HepG2 (cell line): ENCODE measurements around the gene RAB39B. TPM values are rescaled to one million over a fixed set of nuclear protein-coding genes. Genes with fewer than 3 reads are reported as not detected.

Experiments
- ERF ChIP-seq: IDR thresholded peaks from 2 replicates; pipeline ENCODE4 v1.6.1; 2018; ENCODE audit warnings: missing biosample characterization, missing genetic modification reagents
- MTA3 ChIP-seq: sonication (generic); formaldehyde crosslinking; IDR thresholded peaks from 2 replicates; pipeline ENCODE4 v1.4.0; 2020; ENCODE audit warnings: missing genetic modification reagents
- SP5 ChIP-seq: IDR thresholded peaks from 2 replicates; pipeline ENCODE4 v1.6.1; 2016; ENCODE audit warnings: low read depth, borderline replicate concordance
- ZKSCAN8 ChIP-seq: IDR thresholded peaks from 2 replicates; pipeline ENCODE4 v1.6.1; 2016; ENCODE audit warnings: borderline replicate concordance, missing genetic modification reagents, missing compliant biosample characterization
- ZNF20 ChIP-seq: sonication (generic); formaldehyde crosslinking; IDR thresholded peaks from 2 replicates; pipeline ENCODE4 v1.4.0; 2020; ENCODE audit warnings: mild to moderate bottlenecking, moderate library complexity, missing genetic modification reagents
- ZNF230 ChIP-seq: sonication (generic); formaldehyde crosslinking; IDR thresholded peaks from 2 replicates; pipeline ENCODE4 v1.4.0; 2020; ENCODE audit warnings: mild to moderate bottlenecking, missing genetic modification reagents
- ZNF678 ChIP-seq: sonication (generic); formaldehyde crosslinking; IDR thresholded peaks from 2 replicates; pipeline ENCODE4 v1.4.0; 2020; ENCODE audit warnings: mild to moderate bottlenecking, missing genetic modification reagents
- ZSCAN25 ChIP-seq: sonication (generic); formaldehyde crosslinking; IDR thresholded peaks from 2 replicates; pipeline ENCODE4 v1.8.0; 2022; ENCODE audit warnings: mild to moderate bottlenecking, missing genetic modification reagents
- polyA plus RNA-seq, 8 experiments: library from polyadenylated mRNA; depleted of rRNA in 3 of 8; stranded (reverse) in 7 of 8; unstranded in 1 of 8; fragments of >200 nt; fragmentation: Illumina TruSeq in 4 of 8; extraction: Trizol in 4 of 8; gene quantifications; 2 replicates each; pipeline versions ENCODE4 v1.2.1 to v1.2.3, GENCODE V29; 2011 to 2016; ENCODE audit warnings: low read depth in 4 of 8, missing spikeins in 1 of 8, mixed read lengths in 1 of 8; ENCODE audit not compliant: insufficient read depth in 1 of 8
- total RNA-seq, 5 experiments: library from RNA; depleted of rRNA; stranded (reverse); fragments of >200 nt; fragmentation: Illumina TruSeq; extraction: Trizol; gene quantifications; 2 replicates each; pipeline ENCODE4 v1.2.3, GENCODE V29; 2016; ENCODE audit warnings: low read depth in 1 of 5
- TF ChIP-seq, protein P1 (sequence below), 2 experiments: fragments of 450-650 bp in 1 of 2; sonication (generic) in 1 of 2; formaldehyde crosslinking in 1 of 2; IDR thresholded peaks; 2 replicates each; pipeline versions ENCODE4 v1.6.1 to v1.8.0; 2016 to 2022; ENCODE audit warnings: antibody characterized with exemption in 1 of 2, mild to moderate bottlenecking in 1 of 2, missing genetic modification reagents in 1 of 2
- TF ChIP-seq, protein P2 (sequence below): IDR thresholded peaks from 2 replicates; pipeline ENCODE4 v1.6.1; 2016; ENCODE audit warnings: missing genetic modification reagents, missing compliant biosample characterization
- TF ChIP-seq, protein P3 (sequence below): sonication (generic); formaldehyde crosslinking; IDR thresholded peaks from 2 replicates; pipeline ENCODE4 v1.8.0; 2022; ENCODE audit warnings: missing genetic modification reagents, mild to moderate bottlenecking, inconsistent platforms, borderline replicate concordance
- TF ChIP-seq, protein P4 (sequence below): IDR thresholded peaks from 2 replicates; pipeline ENCODE4 v1.6.1; 2012; ENCODE audit warnings: low read depth, low read length, improper control_type of control experiment

RAB39B gene
- total and polyA plus RNA-seq, 2 of the 13 experiments (the other 11 are each of a cell fraction or from before 2014, with no cell fraction given), result 0.05 to 0.07 TPM

DNA sequence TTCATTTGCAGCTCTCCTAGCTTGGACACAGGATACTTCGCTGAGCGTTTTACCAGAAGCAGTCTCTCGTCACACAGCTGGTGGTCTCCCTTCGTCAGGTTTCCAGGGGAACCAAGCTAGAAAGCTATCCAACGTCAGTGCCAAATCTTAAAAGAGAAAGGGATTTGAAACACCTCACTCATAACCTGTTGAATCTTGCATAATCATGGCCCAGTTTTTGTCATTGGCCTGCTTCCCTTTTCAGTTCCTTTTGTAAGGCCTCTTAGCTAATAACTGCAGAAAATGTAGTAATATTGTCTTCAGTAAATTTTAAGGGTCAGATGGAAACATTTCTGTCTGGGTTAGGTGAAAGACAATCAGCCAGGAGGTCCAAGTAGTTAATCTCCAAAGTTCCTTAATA, 22.0 kb downstream of the RAB39B start (continued):
- TF ChIP-seq, protein P1, sequence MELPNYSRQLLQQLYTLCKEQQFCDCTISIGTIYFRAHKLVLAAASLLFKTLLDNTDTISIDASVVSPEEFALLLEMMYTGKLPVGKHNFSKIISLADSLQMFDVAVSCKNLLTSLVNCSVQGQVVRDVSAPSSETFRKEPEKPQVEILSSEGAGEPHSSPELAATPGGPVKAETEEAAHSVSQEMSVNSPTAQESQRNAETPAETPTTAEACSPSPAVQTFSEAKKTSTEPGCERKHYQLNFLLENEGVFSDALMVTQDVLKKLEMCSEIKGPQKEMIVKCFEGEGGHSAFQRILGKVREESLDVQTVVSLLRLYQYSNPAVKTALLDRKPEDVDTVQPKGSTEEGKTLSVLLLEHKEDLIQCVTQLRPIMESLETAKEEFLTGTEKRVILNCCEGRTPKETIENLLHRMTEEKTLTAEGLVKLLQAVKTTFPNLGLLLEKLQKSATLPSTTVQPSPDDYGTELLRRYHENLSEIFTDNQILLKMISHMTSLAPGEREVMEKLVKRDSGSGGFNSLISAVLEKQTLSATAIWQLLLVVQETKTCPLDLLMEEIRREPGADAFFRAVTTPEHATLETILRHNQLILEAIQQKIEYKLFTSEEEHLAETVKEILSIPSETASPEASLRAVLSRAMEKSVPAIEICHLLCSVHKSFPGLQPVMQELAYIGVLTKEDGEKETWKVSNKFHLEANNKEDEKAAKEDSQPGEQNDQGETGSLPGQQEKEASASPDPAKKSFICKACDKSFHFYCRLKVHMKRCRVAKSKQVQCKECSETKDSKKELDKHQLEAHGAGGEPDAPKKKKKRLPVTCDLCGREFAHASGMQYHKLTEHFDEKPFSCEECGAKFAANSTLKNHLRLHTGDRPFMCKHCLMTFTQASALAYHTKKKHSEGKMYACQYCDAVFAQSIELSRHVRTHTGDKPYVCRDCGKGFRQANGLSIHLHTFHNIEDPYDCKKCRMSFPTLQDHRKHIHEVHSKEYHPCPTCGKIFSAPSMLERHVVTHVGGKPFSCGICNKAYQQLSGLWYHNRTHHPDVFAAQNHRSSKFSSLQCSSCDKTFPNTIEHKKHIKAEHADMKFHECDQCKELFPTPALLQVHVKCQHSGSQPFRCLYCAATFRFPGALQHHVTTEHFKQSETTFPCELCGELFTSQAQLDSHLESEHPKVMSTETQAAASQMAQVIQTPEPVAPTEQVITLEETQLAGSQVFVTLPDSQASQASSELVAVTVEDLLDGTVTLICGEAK (IDR thresholded peaks at IDR 0.05), result no peak
- TF ChIP-seq, protein P1 (CRISPR knock-in tag; IDR thresholded peaks at IDR 0.05), result no peak
- TF ChIP-seq, protein P2, sequence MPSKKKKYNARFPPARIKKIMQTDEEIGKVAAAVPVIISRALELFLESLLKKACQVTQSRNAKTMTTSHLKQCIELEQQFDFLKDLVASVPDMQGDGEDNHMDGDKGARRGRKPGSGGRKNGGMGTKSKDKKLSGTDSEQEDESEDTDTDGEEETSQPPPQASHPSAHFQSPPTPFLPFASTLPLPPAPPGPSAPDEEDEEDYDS (CRISPR knock-in tag), result no peak
- TF ChIP-seq SP5 (CRISPR knock-in tag), result no peak
- TF ChIP-seq ZNF20 (CRISPR knock-in tag), result no peak
- no peak for TF ChIP-seq ZNF678 (CRISPR knock-in tag)
- TF ChIP-seq ZNF230 (CRISPR knock-in tag), result no peak
- no peak for TF ChIP-seq ZKSCAN8 (CRISPR knock-in tag)
- TF ChIP-seq ZSCAN25, result no peak
- no peak for TF ChIP-seq MTA3 (CRISPR knock-in tag)
- TF ChIP-seq, protein P3, sequence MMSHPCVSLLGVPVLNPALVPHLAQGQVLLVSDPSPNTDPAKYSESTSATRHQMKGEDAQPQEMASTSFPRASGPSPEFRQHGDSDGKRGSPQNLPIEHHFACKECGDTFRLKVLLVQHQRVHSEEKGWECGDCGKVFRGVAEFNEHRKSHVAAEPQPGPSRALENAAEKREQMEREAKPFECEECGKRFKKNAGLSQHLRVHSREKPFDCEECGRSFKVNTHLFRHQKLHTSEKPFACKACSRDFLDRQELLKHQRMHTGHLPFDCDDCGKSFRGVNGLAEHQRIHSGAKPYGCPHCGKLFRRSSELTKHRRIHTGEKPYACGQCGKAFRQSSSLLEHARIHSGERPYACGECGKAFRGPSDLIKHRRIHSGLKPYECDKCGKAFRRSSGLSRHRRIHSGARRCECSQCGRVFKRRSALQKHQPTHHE (CRISPR knock-in tag), result no peak
- no peak for TF ChIP-seq ERF (CRISPR knock-in tag)
- TF ChIP-seq, protein P4, sequence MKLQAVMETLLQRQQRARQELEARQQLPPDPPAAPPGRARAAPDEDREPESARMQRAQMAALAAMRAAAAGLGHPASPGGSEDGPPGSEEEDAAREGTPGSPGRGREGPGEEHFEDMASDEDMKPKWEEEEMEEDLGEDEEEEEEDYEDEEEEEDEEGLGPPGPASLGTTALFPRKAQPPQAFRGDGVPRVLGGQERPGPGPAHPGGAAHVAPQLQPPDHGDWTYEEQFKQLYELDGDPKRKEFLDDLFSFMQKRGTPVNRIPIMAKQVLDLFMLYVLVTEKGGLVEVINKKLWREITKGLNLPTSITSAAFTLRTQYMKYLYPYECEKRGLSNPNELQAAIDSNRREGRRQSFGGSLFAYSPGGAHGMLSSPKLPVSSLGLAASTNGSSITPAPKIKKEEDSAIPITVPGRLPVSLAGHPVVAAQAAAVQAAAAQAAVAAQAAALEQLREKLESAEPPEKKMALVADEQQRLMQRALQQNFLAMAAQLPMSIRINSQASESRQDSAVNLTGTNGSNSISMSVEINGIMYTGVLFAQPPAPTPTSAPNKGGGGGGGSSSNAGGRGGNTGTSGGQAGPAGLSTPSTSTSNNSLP, result no peak
